Measurements from ENCODE around the gene LHFPL2.

The LHFPL2 gene

DNA sequence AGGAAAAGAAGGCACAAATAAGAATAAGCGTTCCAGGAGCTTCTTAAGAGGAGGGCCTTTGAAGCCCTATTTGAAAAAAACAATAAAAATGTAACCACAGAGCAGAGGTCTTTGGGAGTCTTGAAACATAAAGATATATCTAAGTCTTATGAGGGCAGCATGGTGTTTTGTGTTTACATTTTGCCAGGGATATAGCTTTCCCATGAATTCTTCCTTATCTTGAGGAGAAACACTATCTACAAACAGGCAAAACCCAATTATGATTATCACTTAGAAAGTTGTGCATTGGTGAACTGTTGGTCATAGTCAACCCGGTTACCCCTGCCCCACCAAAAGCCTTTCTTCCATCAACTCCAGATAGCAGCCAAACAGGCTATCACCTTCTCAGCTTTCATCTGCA lies 23.6 kb upstream of the LHFPL2 start:
- no peak for DNase-seq (ENCODE audit: low read depth in 1 of 2, low spot score in 1 of 2)
- H3K27ac ChIP-seq (replicated peaks) = no peak overlapping the region
- TF ChIP-seq, protein P1, sequence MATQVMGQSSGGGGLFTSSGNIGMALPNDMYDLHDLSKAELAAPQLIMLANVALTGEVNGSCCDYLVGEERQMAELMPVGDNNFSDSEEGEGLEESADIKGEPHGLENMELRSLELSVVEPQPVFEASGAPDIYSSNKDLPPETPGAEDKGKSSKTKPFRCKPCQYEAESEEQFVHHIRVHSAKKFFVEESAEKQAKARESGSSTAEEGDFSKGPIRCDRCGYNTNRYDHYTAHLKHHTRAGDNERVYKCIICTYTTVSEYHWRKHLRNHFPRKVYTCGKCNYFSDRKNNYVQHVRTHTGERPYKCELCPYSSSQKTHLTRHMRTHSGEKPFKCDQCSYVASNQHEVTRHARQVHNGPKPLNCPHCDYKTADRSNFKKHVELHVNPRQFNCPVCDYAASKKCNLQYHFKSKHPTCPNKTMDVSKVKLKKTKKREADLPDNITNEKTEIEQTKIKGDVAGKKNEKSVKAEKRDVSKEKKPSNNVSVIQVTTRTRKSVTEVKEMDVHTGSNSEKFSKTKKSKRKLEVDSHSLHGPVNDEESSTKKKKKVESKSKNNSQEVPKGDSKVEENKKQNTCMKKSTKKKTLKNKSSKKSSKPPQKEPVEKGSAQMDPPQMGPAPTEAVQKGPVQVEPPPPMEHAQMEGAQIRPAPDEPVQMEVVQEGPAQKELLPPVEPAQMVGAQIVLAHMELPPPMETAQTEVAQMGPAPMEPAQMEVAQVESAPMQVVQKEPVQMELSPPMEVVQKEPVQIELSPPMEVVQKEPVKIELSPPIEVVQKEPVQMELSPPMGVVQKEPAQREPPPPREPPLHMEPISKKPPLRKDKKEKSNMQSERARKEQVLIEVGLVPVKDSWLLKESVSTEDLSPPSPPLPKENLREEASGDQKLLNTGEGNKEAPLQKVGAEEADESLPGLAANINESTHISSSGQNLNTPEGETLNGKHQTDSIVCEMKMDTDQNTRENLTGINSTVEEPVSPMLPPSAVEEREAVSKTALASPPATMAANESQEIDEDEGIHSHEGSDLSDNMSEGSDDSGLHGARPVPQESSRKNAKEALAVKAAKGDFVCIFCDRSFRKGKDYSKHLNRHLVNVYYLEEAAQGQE (IDR thresholded peaks at IDR 0.05; ENCODE audit: insufficient replicate concordance, low read depth) = no peak
- no peak for TF ChIP-seq GABPA (IDR thresholded peaks at IDR 0.05; ENCODE audit: low read depth)
- no peak for TF ChIP-seq CTCF (IDR thresholded peaks at IDR 0.05; ENCODE audit: insufficient read depth, low read length)
- TF ChIP-seq SPI1 (IDR thresholded peaks at IDR 0.05; ENCODE audit: borderline replicate concordance, low read depth) = no peak
- no peak for TF ChIP-seq POLR2AphosphoS5 (IDR thresholded peaks at IDR 0.05; ENCODE audit: low read depth)
- no peaks in the 10 kb centered on the region for H3K27me3 ChIP-seq (ENCODE audit: insufficient read depth, poor library complexity, severe bottlenecking)
- H3K4me3 ChIP-seq (replicated peaks; ENCODE audit: insufficient read depth, low read length) = no peak overlapping the region

- no peak overlapping the region for H3K4me3 ChIP-seq (replicated peaks; ENCODE audit: insufficient read depth, low read length)
- H3K27ac ChIP-seq (replicated peaks) = no peak overlapping the region
- no peak for DNase-seq (ENCODE audit: low read depth in 1 of 2, low spot score in 1 of 2)
- TF ChIP-seq GABPA (IDR thresholded peaks at IDR 0.05; ENCODE audit: low read depth) (no peak), SPI1 (IDR thresholded peaks at IDR 0.05; ENCODE audit: borderline replicate concordance, low read depth) (no peak), CTCF (IDR thresholded peaks at IDR 0.05; ENCODE audit: insufficient read depth, low read length) (no peak), POLR2AphosphoS5 (IDR thresholded peaks at IDR 0.05; ENCODE audit: low read depth) (no peak)
- TF ChIP-seq, protein P1 (IDR thresholded peaks at IDR 0.05; ENCODE audit: insufficient replicate concordance, low read depth) = no peak
- H3K27me3 ChIP-seq (ENCODE audit: insufficient read depth, poor library complexity, severe bottlenecking) = no peaks in the 10 kb centered on the region
These were observed 23.0 kb upstream of the LHFPL2 start for GRCh38 chr5:78671609-78672008.

DNA sequence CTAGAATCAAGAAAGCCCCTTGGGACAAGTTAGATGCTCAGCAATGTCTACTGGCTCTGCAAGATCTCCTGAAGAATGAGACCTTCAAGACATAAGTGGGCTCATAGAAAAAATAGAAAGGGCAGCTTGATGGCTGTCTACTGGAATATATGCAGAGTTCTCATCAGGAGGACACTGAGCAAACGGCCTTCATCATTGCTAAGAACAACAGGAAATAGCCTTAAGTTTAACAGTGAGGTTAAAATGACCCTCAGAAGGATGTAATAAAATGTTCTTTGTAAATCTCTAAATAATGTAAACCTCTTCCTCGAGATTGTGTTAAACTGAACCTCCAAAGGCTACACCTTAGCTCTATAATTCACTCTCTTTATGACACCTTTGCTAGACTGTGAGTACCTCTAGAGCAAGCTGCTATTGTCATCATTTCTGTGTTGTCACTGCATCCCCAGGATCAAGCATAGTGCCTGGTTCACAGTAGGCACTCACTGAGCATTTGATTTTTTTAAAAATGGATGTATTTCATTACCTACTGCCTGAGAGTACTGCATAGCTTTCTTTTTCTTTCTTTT lies 22.2 kb upstream of the LHFPL2 start:
- DNase-seq (ENCODE audit: low read depth in 1 of 2, low spot score in 1 of 2) = no peak
- Histone ChIP-seq H3K27ac (replicated peaks) (no peak overlapping the region), H3K27me3 (ENCODE audit: insufficient read depth, poor library complexity, severe bottlenecking) (no peaks in the 10 kb centered on the region), H3K4me3 (replicated peaks; ENCODE audit: insufficient read depth, low read length) (no peak overlapping the region)
- TF ChIP-seq, protein P1 (IDR thresholded peaks at IDR 0.05; ENCODE audit: insufficient replicate concordance, low read depth) = no peak
- no peak for TF ChIP-seq CTCF (IDR thresholded peaks at IDR 0.05; ENCODE audit: insufficient read depth, low read length)
- no peak for TF ChIP-seq POLR2AphosphoS5 (IDR thresholded peaks at IDR 0.05; ENCODE audit: low read depth)
